Measurements from ENCODE around the gene DMXL1. TPM values are rescaled to one million over a fixed set of nuclear protein-coding genes. Genes with fewer than 3 reads are reported as not detected.
"Not testable (repeated sequence)": the region's sequence is repeated elsewhere in the genome, so short reads cannot be mapped to it uniquely, and the experiment has no call there.

The DMXL1 gene
- total RNA-seq, 6 experiments from 2014 or later: 19.1 to 25.6 (median 22.9) TPM

- intact Hi-C loops (cut with DNase I): no loop called here
- H3K9me3 ChIP-seq: no peaks in the 10 kb centered on the region
- TF ChIP-seq POLR2A (IDR thresholded peaks at IDR 0.05): no peak
- TF ChIP-seq CTCF (IDR thresholded peaks at IDR 0.05): no peak
Observed at GRCh38 chr5:119120893-119121292, 50.0 kb downstream of the DMXL1 start.

GRCh38 chr5:119122474-119122873 lies 51.6 kb downstream of the DMXL1 start:
- DNase-seq; H3K36me3 ChIP-seq; intact Hi-C loops (cut with DNase I); ATAC-seq; H3K4me1 ChIP-seq; H3K27ac ChIP-seq; H3K27me3 ChIP-seq; H3K9me3 ChIP-seq; H3K4me3 ChIP-seq: not testable (repeated sequence)
- WGBS (ENCODE audit: insufficient coverage, low coverage, low lambda C conversion rate, missing lambda C conversion rate): 80% methylated on average over 1 of the region's 27 CpGs

More at GRCh38 chr5:119120893-119121292, 50.0 kb downstream of the DMXL1 start:
- no peak for DNase-seq
- peak in 3 of 4 donors; percentile 36 to 70 (median 46) for ATAC-seq
- H3K27ac ChIP-seq: no peak overlapping the region
- peaks cover 0 to 4% (median 0%) of the 10 kb centered on the region in 4 donors for H3K4me1 ChIP-seq
- 76% methylated on average over 4 of the region's 4 CpGs for WGBS (ENCODE audit: insufficient coverage, low coverage, low lambda C conversion rate, missing lambda C conversion rate)
- H3K36me3 ChIP-seq: peaks cover 0 to 24% (median 3%) of the 10 kb centered on the region in 4 donors
- no peaks in the 10 kb centered on the region for H3K27me3 ChIP-seq
- no peak overlapping the region for H3K4me3 ChIP-seq

- Histone ChIP-seq H3K4me3 (no peak overlapping the region), H3K27ac (no peak overlapping the region), H3K27me3 (no peaks in the 10 kb centered on the region), H3K4me1 (peaks cover 0 to 4% (median 0%) of the 10 kb centered on the region in 4 donors), H3K9me3 (no peaks in the 10 kb centered on the region), H3K36me3 (peaks cover 0 to 10% (median 2%) of the 10 kb centered on the region in 4 donors)
- intact Hi-C loops (cut with DNase I): no loop called here
- ATAC-seq (no peak), DNase-seq (no peak)
- TF ChIP-seq CTCF (IDR thresholded peaks at IDR 0.05) (no peak), POLR2A (IDR thresholded peaks at IDR 0.05) (no peak)
- 96% methylated on average over 2 of the region's 2 CpGs for WGBS (ENCODE audit: insufficient coverage, low coverage, low lambda C conversion rate, missing lambda C conversion rate)
Observed at GRCh38 chr5:119123280-119123679, 52.4 kb downstream of the DMXL1 start.

GRCh38 chr5:119129770-119130169 lies 58.9 kb downstream of the DMXL1 start:
- Histone ChIP-seq H3K36me3 (peaks cover 0 to 8% (median 3%) of the 10 kb centered on the region in 4 donors), H3K4me3 (no peak overlapping the region), H3K4me1 (peaks cover 0 to 7% (median 2%) of the 10 kb centered on the region in 4 donors), H3K9me3 (no peaks in the 10 kb centered on the region), H3K27ac (no peak overlapping the region), H3K27me3 (no peaks in the 10 kb centered on the region)
- TF ChIP-seq CTCF (IDR thresholded peaks at IDR 0.05) (no peak), POLR2A (IDR thresholded peaks at IDR 0.05) (no peak)
- ATAC-seq (no peak), DNase-seq (no peak)
- intact Hi-C loops (cut with DNase I): no loop called here
- 100% methylated on average over 2 of the region's 2 CpGs for WGBS (ENCODE audit: insufficient coverage, low coverage, low lambda C conversion rate, missing lambda C conversion rate)

- peak in 2 of 4 donors; percentile 38 to 86 for ATAC-seq
- Histone ChIP-seq H3K36me3 (peaks cover 0 to 8% (median 3%) of the 10 kb centered on the region in 4 donors), H3K4me3 (no peak overlapping the region), H3K9me3 (no peaks in the 10 kb centered on the region), H3K27ac (no peak overlapping the region), H3K27me3 (no peaks in the 10 kb centered on the region), H3K4me1 (peaks cover 0 to 7% (median 2%) of the 10 kb centered on the region in 4 donors)
- intact Hi-C loops (cut with DNase I): no loop called here
- DNase-seq: no peak
- TF ChIP-seq POLR2A (IDR thresholded peaks at IDR 0.05): no peak
- TF ChIP-seq CTCF (IDR thresholded peaks at IDR 0.05): no peak
- WGBS (ENCODE audit: insufficient coverage, low coverage, low lambda C conversion rate, missing lambda C conversion rate): 100% methylated on average over 2 of the region's 2 CpGs
Observed at GRCh38 chr5:119131530-119132304, 60.8 kb downstream of the DMXL1 start.

GRCh38 chr5:119135743-119136142 lies 64.9 kb downstream of the DMXL1 start:
- 100% methylated on average over 4 of the region's 4 CpGs for WGBS (ENCODE audit: insufficient coverage, low coverage, low lambda C conversion rate, missing lambda C conversion rate)
- intact Hi-C loops (cut with DNase I): not testable (repeated sequence)

More at GRCh38 chr5:119135743-119136142, 64.9 kb downstream of the DMXL1 start:
- DNase-seq, ATAC-seq, H3K4me1 ChIP-seq, H3K27ac ChIP-seq, H3K27me3 ChIP-seq, H3K9me3 ChIP-seq, H3K36me3 ChIP-seq, H3K4me3 ChIP-seq: not testable (repeated sequence)
